Gastroesophageal sphincter (tissue), 4 donors: ENCODE data around the gene WDR70. TPM values are rescaled to one million over a fixed set of nuclear protein-coding genes. Genes with fewer than 3 reads are reported as not detected.
"Not testable (repeated sequence)": the region's sequence is repeated elsewhere in the genome, so short reads cannot be mapped to it uniquely, and the experiment has no call there.

Source experiments
- ATAC-seq: fragments of 150-250 bp; one replicate; pipeline ENCODE4 v1.9.1; 2016; ENCODE audit warnings: mild to moderate bottlenecking, moderate library complexity
- H3K27ac ChIP-seq, 4 donors: fragments of 200-600 bp; sonication (generic) in 3 of 4; 1 replicate in 3 of 4; 2 replicates in 1 of 4; pipeline ENCODE4 v1.5.1; 2016 to 2019
- H3K27me3 ChIP-seq: fragments of 200-600 bp; sonication (generic); one replicate; pipeline ENCODE4 v1.5.1; 2019
- H3K36me3 ChIP-seq, 2 donors: fragments of 200-600 bp; sonication (generic); one replicate each; pipeline ENCODE4 v1.5.1; 2019; ENCODE audit warnings: control low read depth in 1 of 2
- H3K4me1 ChIP-seq, 3 donors: fragments of 200-600 bp; sonication (generic); 1 replicate in 2 of 3; 2 replicates in 1 of 3; pipeline ENCODE4 v1.5.1; 2016 to 2019; ENCODE audit warnings: control low read depth in 2 of 3
- H3K4me3 ChIP-seq, 2 donors: fragments of 200-600 bp; sonication (generic); one replicate each; pipeline ENCODE4 v1.5.1; 2019; ENCODE audit warnings: mild to moderate bottlenecking in 1 of 2, moderate library complexity in 1 of 2
- H3K9me3 ChIP-seq, 3 donors: fragments of 200-600 bp; sonication (generic); one replicate each; pipeline ENCODE4 v1.5.1; 2017 to 2019; ENCODE audit warnings: control low read depth in 2 of 3
- CTCF ChIP-seq, 4 experiments: fragments of 200-600 bp in 2 of 4; fragments of 450-650 bp in 2 of 4; sonication (generic) in 1 of 4; IDR thresholded peaks; one replicate each; pipeline ENCODE4 v1.5.1; 2017 to 2019; ENCODE audit warnings: antibody characterized with exemption in 4 of 4, mild to moderate bottlenecking in 2 of 4, moderate library complexity in 2 of 4
- EP300 ChIP-seq: sonication (generic); formaldehyde crosslinking; IDR thresholded peaks from one replicate; pipeline ENCODE4 v1.6.1; 2017; ENCODE audit warnings: antibody characterized with exemption, mild to moderate bottlenecking
- POLR2A ChIP-seq, 2 donors: fragments of 450-650 bp; IDR thresholded peaks; one replicate each; pipeline ENCODE4 v1.6.1; 2017; ENCODE audit warnings: antibody characterized with exemption in 2 of 2, mild to moderate bottlenecking in 2 of 2, moderate library complexity in 1 of 2
- POLR2AphosphoS5 ChIP-seq: sonication (generic); formaldehyde crosslinking; IDR thresholded peaks from one replicate; pipeline ENCODE4 v1.6.1; 2017; ENCODE audit warnings: antibody characterized with exemption
- WGBS, 2 donors: methylation state at CpG; one replicate each; pipeline ENCODE4 v1.1.5; 2018; ENCODE audit warnings: low coverage in 1 of 2; 5-methylcytosine and 5-hydroxymethylcytosine counted together
- total RNA-seq, 4 donors: library from RNA; depleted of rRNA; stranded (reverse); fragments of >200 nt; gene quantifications; one replicate each; pipeline ENCODE4 v1.1.0, GENCODE V29; 2016

Gene WDR70
- total RNA-seq, 4 donors from 2014 or later, result 15.5 to 24.3 (median 22.2) TPM

GRCh38 chr5:37471666-37472197 is 92.6 kb downstream of the WDR70 start:
- Histone ChIP-seq H3K4me1 (no peaks in the 10 kb centered on the region), H3K27ac (no peak overlapping the region), H3K9me3 (peaks cover 0 to 16% (median 0%) of the 10 kb centered on the region in 3 donors), H3K36me3 (peaks cover 0 to 14% of the 10 kb centered on the region in 2 donors), H3K27me3 (no peaks in the 10 kb centered on the region), H3K4me3 (no peak overlapping the region)
- WGBS, 2 donors, result 67% methylated on average over 3 of the region's 3 CpGs
- ATAC-seq, result no peak
- TF ChIP-seq CTCF (IDR thresholded peaks at IDR 0.05) (no peak), POLR2AphosphoS5 (no peak), POLR2A (IDR thresholded peaks at IDR 0.05) (no peak), EP300 (no peak)

- Histone ChIP-seq H3K27ac (no peak overlapping the region), H3K4me1 (no peaks in the 10 kb centered on the region), H3K4me3 (no peak overlapping the region), H3K36me3 (peaks cover 0 to 40% of the 10 kb centered on the region in 2 donors), H3K27me3 (no peaks in the 10 kb centered on the region), H3K9me3 (no peaks in the 10 kb centered on the region)
- ATAC-seq, result no peak
- no peak for TF ChIP-seq EP300
- no peak for TF ChIP-seq CTCF (IDR thresholded peaks at IDR 0.05)
- TF ChIP-seq POLR2AphosphoS5, result no peak
- TF ChIP-seq POLR2A (IDR thresholded peaks at IDR 0.05), result no peak
Measured at GRCh38 chr5:37477426-37477825, 98.3 kb downstream of the WDR70 start.

GRCh38 chr5:37478121-37478894 is 99.2 kb downstream of the WDR70 start:
- TF ChIP-seq CTCF (IDR thresholded peaks at IDR 0.05), result no peak
- no peak for TF ChIP-seq POLR2A (IDR thresholded peaks at IDR 0.05)
- no peak for TF ChIP-seq POLR2AphosphoS5
- no peak for TF ChIP-seq EP300
- ATAC-seq, result no peak

GRCh38 chr5:37481395-37481794 is 102.3 kb downstream of the WDR70 start:
- H3K9me3 ChIP-seq, H3K4me3 ChIP-seq, H3K27ac ChIP-seq, ATAC-seq, H3K27me3 ChIP-seq, H3K4me1 ChIP-seq: not testable (repeated sequence)
- peaks cover 0 to 47% of the 10 kb centered on the region in 2 donors for H3K36me3 ChIP-seq
- WGBS, 2 donors, result 100% methylated on average over 1 of the region's 3 CpGs; no CpG with 5 or more reads in 1 of the 2 donors

More at GRCh38 chr5:37478121-37478894, 99.2 kb downstream of the WDR70 start:
- Histone ChIP-seq H3K36me3 (peaks cover 0 to 45% of the 10 kb centered on the region in 2 donors), H3K27me3 (no peaks in the 10 kb centered on the region), H3K27ac (no peak overlapping the region), H3K4me1 (no peaks in the 10 kb centered on the region), H3K4me3 (no peak overlapping the region), H3K9me3 (no peaks in the 10 kb centered on the region)
- 47 to 48% methylated on average over 4 of the region's 4 CpGs for WGBS, 2 donors

- no peaks in the 10 kb centered on the region for H3K27me3 ChIP-seq
- H3K4me1 ChIP-seq, result peaks cover 0 to 10% (median 0%) of the 10 kb centered on the region in 3 donors
- no peaks in the 10 kb centered on the region for H3K9me3 ChIP-seq
- H3K4me3 ChIP-seq, result no peak overlapping the region
- TF ChIP-seq POLR2AphosphoS5 (no peak), POLR2A (IDR thresholded peaks at IDR 0.05) (no peak), CTCF (IDR thresholded peaks at IDR 0.05) (no peak), EP300 (no peak)
- ATAC-seq, result no peak
- WGBS, 2 donors, result no CpG with 5 or more reads among the region's 2 CpGs
- peaks cover 0 to 4% of the 10 kb centered on the region in 2 donors for H3K36me3 ChIP-seq
- no peak overlapping the region for H3K27ac ChIP-seq
Measured at GRCh38 chr5:37490120-37490810, 111.1 kb downstream of the WDR70 start.
